Activated T-cell treated with anti-CD3 and anti-CD28 coated beads for 1 hour (primary cell): ENCODE data around the gene CACNG8.
"Not testable (repeated sequence)": the region's sequence is repeated elsewhere in the genome, so short reads cannot be mapped to it uniquely, and the experiment has no call there.

Experiments
- DNase-seq: peaks from one replicate; pipeline ENCODE4 v3.0.0-alpha.2; 2020; ENCODE audit warnings: low read depth

The CACNG8 gene

DNA sequence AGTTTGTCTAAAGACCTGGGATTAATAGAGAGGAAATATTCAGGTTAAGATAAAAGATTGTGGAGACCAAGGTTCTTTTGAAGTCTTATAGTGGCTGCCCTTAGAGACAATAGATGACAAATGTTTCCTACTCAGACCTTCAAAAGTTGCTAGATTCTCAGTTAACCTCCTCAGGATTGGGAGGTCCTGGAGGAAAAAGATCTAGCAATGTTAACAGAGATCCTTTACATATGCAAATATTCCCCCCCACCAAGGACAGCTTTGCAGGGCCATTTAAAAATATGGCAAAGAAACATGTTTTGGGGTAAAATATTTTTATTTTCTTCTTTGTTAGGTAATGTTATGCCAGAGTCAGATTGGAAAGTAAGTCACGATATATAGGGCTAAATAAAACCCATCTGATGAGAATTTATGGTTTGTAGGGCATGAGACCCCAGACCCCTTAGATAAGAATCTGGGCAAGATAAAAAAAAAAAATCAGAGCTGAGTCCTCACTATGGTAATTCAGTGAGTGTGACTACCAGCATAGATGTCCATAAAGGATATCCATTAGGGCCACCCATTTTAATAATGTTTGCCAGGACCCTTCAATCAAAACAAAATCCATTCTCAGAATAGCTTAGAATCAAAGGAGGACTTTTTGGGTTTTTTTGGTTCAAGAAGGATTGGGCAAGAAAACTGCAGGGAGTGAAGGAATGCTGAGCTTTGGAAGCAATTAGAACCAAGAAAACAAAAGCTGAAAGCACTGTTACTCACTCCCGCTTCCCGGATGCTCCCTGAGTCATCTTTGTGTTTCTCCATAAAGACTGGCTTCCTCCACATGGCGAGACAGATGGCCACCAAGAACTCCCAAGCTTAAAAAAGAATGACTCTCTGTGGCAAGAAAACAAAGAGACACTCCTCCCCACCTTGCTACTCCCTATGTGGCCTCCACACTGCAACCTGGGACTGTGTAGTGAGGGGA lies 72.8 kb downstream of the CACNG8 start:
- no peak for DNase-seq

GRCh38 chr19:54036542-54036941 lies 73.8 kb downstream of the CACNG8 start:
- DNase-seq, result not testable (repeated sequence)
